CD4-positive, alpha-beta T cell (primary cell): ENCODE data around the gene MAP3K20. TPM values are rescaled to one million over a fixed set of nuclear protein-coding genes. Genes with fewer than 3 reads are reported as not detected.

Experiments
- ATAC-seq: fragments of 200-7000 bp; cut with Tn5 transposase; one replicate; pipeline ENCODE4 v1.10.0; 2022; ENCODE audit warnings: mild to moderate bottlenecking; ENCODE audit not compliant: poor library complexity
- CTCF ChIA-PET: fragments of 350-600 bp; sonication (Branson Sonifier 250); formaldehyde crosslinking; loops from one replicate; lab custom pipeline; 2021; ENCODE audit warnings: antibody characterized with exemption, inconsistent platforms; lab: Charles Lee
- POLR2A ChIA-PET: fragments of 350-600 bp; sonication (Branson Sonifier 250); formaldehyde crosslinking; loops from one replicate; lab custom pipeline; 2021; ENCODE audit warnings: antibody characterized with exemption, inconsistent platforms; lab: Charles Lee
- DNase-seq, 14 experiments: peaks; one replicate each; pipeline ENCODE4 v3.0.0-alpha.2; 2013 to 2020; ENCODE audit warnings: mixed read lengths in 2 of 14
- H3K27ac ChIP-seq, 2 donors: one replicate each; pipeline versions ENCODE4 v1.5.1 to v1.7.0; 2013; ENCODE audit warnings: low read length in 2 of 2, low read depth in 1 of 2, mild to moderate bottlenecking in 1 of 2
- H3K27me3 ChIP-seq, 2 experiments: 1 replicate in 1 of 2; 2 replicates in 1 of 2; pipeline versions ENCODE4 v1.6.1 to v1.7.0; 2013; ENCODE audit warnings: low read length in 2 of 2, control low read depth in 1 of 2, mild to moderate bottlenecking in 1 of 2, moderate library complexity in 1 of 2; ENCODE audit not compliant: insufficient read depth in 2 of 2, control insufficient read depth in 1 of 2
- H3K36me3 ChIP-seq: one replicate; pipeline ENCODE4 v1.6.1; 2013; ENCODE audit warnings: low read length, control low read depth; ENCODE audit not compliant: insufficient read depth
- H3K4me1 ChIP-seq: one replicate; pipeline ENCODE4 v1.6.1; 2013; ENCODE audit warnings: low read length, control low read depth; ENCODE audit not compliant: insufficient read depth
- H3K4me3 ChIP-seq: one replicate; pipeline ENCODE4 v1.5.1; 2013; ENCODE audit warnings: mild to moderate bottlenecking, low read length, moderate library complexity
- H3K9me3 ChIP-seq, 2 experiments: 1 replicate in 1 of 2; 2 replicates in 1 of 2; pipeline versions ENCODE4 v1.6.1 to v1.7.0; 2013; ENCODE audit warnings: low read length in 2 of 2, mild to moderate bottlenecking in 2 of 2, control low read depth in 1 of 2, moderate library complexity in 1 of 2; ENCODE audit not compliant: control insufficient read depth in 1 of 2, insufficient read depth in 1 of 2
- H3K27ac Mint-ChIP-seq: one replicate; pipeline ENCODE4 v1.8.0; 2020; ENCODE audit warnings: mixed read lengths
- H3K27me3 Mint-ChIP-seq: one replicate; pipeline ENCODE4 v1.8.0; 2021; ENCODE audit warnings: mixed read lengths
- H3K36me3 Mint-ChIP-seq: one replicate; pipeline ENCODE4 v1.8.0; 2021; ENCODE audit warnings: low read depth, mixed read lengths
- H3K4me1 Mint-ChIP-seq: one replicate; pipeline ENCODE4 v1.8.0; 2021; ENCODE audit warnings: low read depth, mixed read lengths
- H3K4me3 Mint-ChIP-seq: one replicate; pipeline ENCODE4 v1.8.0; 2020; ENCODE audit warnings: mild to moderate bottlenecking, mixed read lengths
- H3K9me3 Mint-ChIP-seq: one replicate; pipeline ENCODE4 v1.8.0; 2020; ENCODE audit warnings: mixed read lengths
- CTCF ChIP-seq: fragments of 200-600 bp; IDR thresholded peaks from one replicate; pipeline ENCODE4 v1.8.0; 2022; ENCODE audit warnings: antibody characterized with exemption, mild to moderate bottlenecking
- intact Hi-C, 2 experiments: fragments of 100-400 bp; cut with DNase I in 1 of 2; cut with micrococcal nuclease in 1 of 2; formaldehyde crosslinking; loops; one replicate each; pipeline versions ENCODE4 v1.15.1 to v1.9.0; 2023 to 2025; cut with DNase I, micrococcal nuclease
- total RNA-seq, 174 experiments: library from RNA in 2 of 174; stranded (reverse) in 2 of 174; gene quantifications; one replicate each; pipeline ENCODE4 v1.2.3 and lab custom pipeline; 2021 to 2026

The MAP3K20 gene
- total RNA-seq, 2 experiments from 2014 or later = 0.36 to 0.39 TPM

GRCh38 chr2:173264151-173264550 is 188.5 kb downstream of the MAP3K20 start:
- ATAC-seq = no peak
- CTCF ChIA-PET = no interaction called here

GRCh38 chr2:173264603-173265366 is 189.1 kb downstream of the MAP3K20 start:
- H3K9me3 Mint-ChIP-seq = no peaks in the 10 kb centered on the region
- DNase-seq (peak in 4 of 14 experiments; percentile 4 to 62 (median 54)), ATAC-seq (peak; percentile 64)
- Histone ChIP-seq H3K36me3 (no peaks in the 10 kb centered on the region), H3K27me3 (no peaks in the 10 kb centered on the region), H3K4me3 (peak overlapping the region; percentile 38), H3K27ac (no peak overlapping the region), H3K4me1 (peaks cover 12% of the 10 kb centered on the region), H3K9me3 (no peaks in the 10 kb centered on the region)
- H3K27ac Mint-ChIP-seq = peak overlapping the region; percentile 3
- ChIA-PET CTCF (no interaction called here), POLR2A (no interaction called here)
- intact Hi-C loops = no loop called here
- no peaks in the 10 kb centered on the region for H3K36me3 Mint-ChIP-seq
- no peak for TF ChIP-seq CTCF
- peaks cover 17% of the 10 kb centered on the region for H3K4me1 Mint-ChIP-seq
- no peaks in the 10 kb centered on the region for H3K27me3 Mint-ChIP-seq
- H3K4me3 Mint-ChIP-seq = peak overlapping the region; percentile 71

More at GRCh38 chr2:173264151-173264550, 188.5 kb downstream of the MAP3K20 start:
- no peaks in the 10 kb centered on the region for H3K9me3 ChIP-seq
- H3K27me3 ChIP-seq = no peaks in the 10 kb centered on the region
- Mint-ChIP-seq H3K27me3 (no peaks in the 10 kb centered on the region), H3K4me3 (peak overlapping the region; percentile 71), H3K27ac (peak overlapping the region; percentile 3), H3K9me3 (no peaks in the 10 kb centered on the region), H3K4me1 (peaks cover 17% of the 10 kb centered on the region), H3K36me3 (no peaks in the 10 kb centered on the region)
- H3K4me1 ChIP-seq = peaks cover 12% of the 10 kb centered on the region
- no peaks in the 10 kb centered on the region for H3K36me3 ChIP-seq
- DNase-seq = no peak
- H3K4me3 ChIP-seq = peak overlapping the region; percentile 38
- H3K27ac ChIP-seq = no peak overlapping the region
- intact Hi-C loops = no loop called here
- TF ChIP-seq CTCF = no peak
- POLR2A ChIA-PET = no interaction called here

GRCh38 chr2:173271135-173271534 is 195.5 kb downstream of the MAP3K20 start:
- Histone ChIP-seq H3K4me3 (no peak overlapping the region), H3K9me3 (no peaks in the 10 kb centered on the region), H3K27ac (no peak overlapping the region), H3K36me3 (no peaks in the 10 kb centered on the region), H3K4me1 (no peaks in the 10 kb centered on the region), H3K27me3 (no peaks in the 10 kb centered on the region)
- ChIA-PET POLR2A (no interaction called here), CTCF (no interaction called here)
- Mint-ChIP-seq H3K27ac (no peak overlapping the region), H3K27me3 (peaks cover 5% of the 10 kb centered on the region), H3K36me3 (no peaks in the 10 kb centered on the region), H3K9me3 (no peaks in the 10 kb centered on the region), H3K4me1 (no peaks in the 10 kb centered on the region), H3K4me3 (no peak overlapping the region)
- intact Hi-C loops = no loop called here
- DNase-seq (no peak), ATAC-seq (no peak)
- no peak for TF ChIP-seq CTCF
